Activated CD8-positive, alpha-beta T cell treated with anti-CD3 and anti-CD28 coated beads for 36 hours (primary cell): Measurements from ENCODE around the gene OR2T35. TPM values are rescaled to one million over a fixed set of nuclear protein-coding genes. Genes with fewer than 3 reads are reported as not detected.
"Not testable (repeated sequence)": the region's sequence is repeated elsewhere in the genome, so short reads cannot be mapped to it uniquely, and the experiment has no call there.

Source experiments
- ATAC-seq: fragments of 200-7000 bp; cut with Tn5 transposase; one replicate; pipeline ENCODE4 v1.10.0; 2021; ENCODE audit warnings: mild to moderate bottlenecking, moderate library complexity
- CTCF ChIA-PET: fragments of 350-600 bp; sonication (Branson Sonifier 250); formaldehyde crosslinking; loops from one replicate; lab custom pipeline; 2021; ENCODE audit warnings: antibody characterized with exemption; lab: Charles Lee
- POLR2A ChIA-PET: fragments of 350-600 bp; sonication (Branson Sonifier 250); formaldehyde crosslinking; loops from one replicate; lab custom pipeline; 2021; ENCODE audit warnings: antibody characterized with exemption; lab: Charles Lee
- DNase-seq: peaks from one replicate; pipeline ENCODE4 v3.0.0-alpha.2; 2020
- H3K27ac Mint-ChIP-seq: one replicate; pipeline ENCODE4 v1.8.0; 2021; ENCODE audit warnings: mild to moderate bottlenecking, mixed read lengths
- H3K27me3 Mint-ChIP-seq: one replicate; pipeline ENCODE4 v1.8.0; 2021; ENCODE audit warnings: mixed read lengths
- H3K36me3 Mint-ChIP-seq: one replicate; pipeline ENCODE4 v1.8.0; 2021; ENCODE audit warnings: low read depth, mixed read lengths
- H3K4me1 Mint-ChIP-seq: one replicate; pipeline ENCODE4 v1.8.0; 2021; ENCODE audit warnings: low read depth, mixed read lengths
- H3K4me3 Mint-ChIP-seq: one replicate; pipeline ENCODE4 v1.8.0; 2021; ENCODE audit warnings: mild to moderate bottlenecking, moderate library complexity, mixed read lengths
- H3K9me3 Mint-ChIP-seq: one replicate; pipeline ENCODE4 v1.8.0; 2021; ENCODE audit warnings: mixed read lengths
- intact Hi-C: fragments of 100-400 bp; cut with micrococcal nuclease; formaldehyde crosslinking; loops from one replicate; pipeline ENCODE4 v1.10.0; 2022
- total RNA-seq, 2 experiments: library from RNA; stranded (reverse); gene quantifications; one replicate each; pipeline ENCODE4 v1.2.3, GENCODE V29; 2021
- TF ChIP-seq, protein P1 (sequence below): fragments of 200-600 bp; IDR thresholded peaks from one replicate; pipeline ENCODE4 v1.8.0; 2022; ENCODE audit warnings: antibody characterized with exemption, mild to moderate bottlenecking

OR2T35 gene
- total RNA-seq, 2 experiments from 2014 or later: not detected

DNA sequence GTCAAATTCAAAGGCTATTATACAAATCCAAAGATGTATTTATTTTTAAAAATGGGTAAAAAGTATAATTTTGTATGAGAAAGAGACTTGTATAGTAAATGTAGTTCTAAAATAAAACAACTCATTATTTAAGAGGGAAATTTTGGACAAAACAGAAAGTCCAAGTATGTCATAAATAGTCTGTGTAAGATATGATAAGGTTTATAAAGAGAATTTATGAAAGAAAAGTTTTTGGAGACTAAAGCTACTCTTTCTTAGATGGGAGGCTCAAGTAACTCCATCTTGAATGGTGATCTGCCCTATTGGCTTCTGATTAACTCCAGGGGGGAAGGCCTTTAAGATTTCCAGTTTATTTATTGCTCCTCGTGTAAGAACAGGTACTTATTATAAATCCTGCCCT is 24.9 kb upstream of the OR2T35 start:
- Mint-ChIP-seq H3K4me1 (no peaks in the 10 kb centered on the region), H3K27ac (no peak overlapping the region), H3K36me3 (peaks cover 5% of the 10 kb centered on the region), H3K27me3 (no peaks in the 10 kb centered on the region), H3K4me3 (no peak overlapping the region), H3K9me3 (peaks cover 4% of the 10 kb centered on the region)
- ATAC-seq (no peak), DNase-seq (no peak)
- POLR2A ChIA-PET: no interaction called here
- intact Hi-C loops: no loop called here
- TF ChIP-seq, protein P1, sequence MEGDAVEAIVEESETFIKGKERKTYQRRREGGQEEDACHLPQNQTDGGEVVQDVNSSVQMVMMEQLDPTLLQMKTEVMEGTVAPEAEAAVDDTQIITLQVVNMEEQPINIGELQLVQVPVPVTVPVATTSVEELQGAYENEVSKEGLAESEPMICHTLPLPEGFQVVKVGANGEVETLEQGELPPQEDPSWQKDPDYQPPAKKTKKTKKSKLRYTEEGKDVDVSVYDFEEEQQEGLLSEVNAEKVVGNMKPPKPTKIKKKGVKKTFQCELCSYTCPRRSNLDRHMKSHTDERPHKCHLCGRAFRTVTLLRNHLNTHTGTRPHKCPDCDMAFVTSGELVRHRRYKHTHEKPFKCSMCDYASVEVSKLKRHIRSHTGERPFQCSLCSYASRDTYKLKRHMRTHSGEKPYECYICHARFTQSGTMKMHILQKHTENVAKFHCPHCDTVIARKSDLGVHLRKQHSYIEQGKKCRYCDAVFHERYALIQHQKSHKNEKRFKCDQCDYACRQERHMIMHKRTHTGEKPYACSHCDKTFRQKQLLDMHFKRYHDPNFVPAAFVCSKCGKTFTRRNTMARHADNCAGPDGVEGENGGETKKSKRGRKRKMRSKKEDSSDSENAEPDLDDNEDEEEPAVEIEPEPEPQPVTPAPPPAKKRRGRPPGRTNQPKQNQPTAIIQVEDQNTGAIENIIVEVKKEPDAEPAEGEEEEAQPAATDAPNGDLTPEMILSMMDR: no peak
- CTCF ChIA-PET: no interaction called here

DNA sequence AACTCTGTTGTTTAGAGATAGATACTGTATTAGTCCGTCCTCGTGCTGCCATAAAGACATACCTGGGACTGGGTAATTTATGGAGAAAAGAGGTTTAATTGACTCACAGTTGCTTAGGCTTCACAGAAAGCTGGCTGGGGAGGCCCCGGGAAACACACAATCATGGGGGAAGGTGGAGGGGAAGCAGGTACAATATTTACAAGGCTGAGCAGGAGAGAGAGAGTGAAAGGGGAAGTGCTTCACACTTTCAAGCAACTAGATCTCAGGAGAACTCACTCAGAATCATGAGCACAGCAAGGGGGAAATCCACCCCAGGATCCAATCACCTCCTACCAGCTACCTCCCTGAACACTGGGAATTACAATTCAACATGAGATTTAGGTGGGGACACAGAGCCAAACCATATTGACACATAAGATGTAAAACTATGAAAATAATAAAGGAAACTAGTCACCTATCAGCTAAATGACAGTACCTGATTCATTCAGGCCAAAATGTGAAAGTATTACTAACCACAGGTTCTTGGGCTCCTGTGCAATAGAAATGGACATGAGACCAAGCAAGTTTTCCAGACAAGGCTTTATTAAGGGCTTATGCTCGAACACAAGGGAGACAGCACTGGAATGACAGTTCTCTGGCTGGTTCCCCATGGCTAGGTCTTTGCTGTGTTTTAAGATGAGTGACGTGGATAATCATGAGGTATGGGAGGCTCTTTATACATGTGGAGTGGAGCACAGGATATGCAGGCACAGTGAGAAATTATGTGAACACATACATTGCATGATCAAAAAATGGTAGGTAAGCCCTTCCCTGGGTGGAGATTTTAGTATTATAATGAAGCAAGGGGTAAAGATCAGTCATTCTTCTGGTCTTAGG is 18.6 kb upstream of the OR2T35 start:
- ATAC-seq, DNase-seq, H3K27ac Mint-ChIP-seq, CTCF ChIA-PET, intact Hi-C loops, H3K4me3 Mint-ChIP-seq, POLR2A ChIA-PET, H3K36me3 Mint-ChIP-seq, H3K4me1 Mint-ChIP-seq, H3K9me3 Mint-ChIP-seq, H3K27me3 Mint-ChIP-seq: not testable (repeated sequence)

GRCh38 chr1:248656797-248657196 is 11.7 kb upstream of the OR2T35 start:
- H3K9me3 Mint-ChIP-seq, H3K27me3 Mint-ChIP-seq, POLR2A ChIA-PET, H3K4me1 Mint-ChIP-seq, intact Hi-C loops, ATAC-seq, CTCF ChIA-PET, H3K36me3 Mint-ChIP-seq, DNase-seq, H3K4me3 Mint-ChIP-seq, H3K27ac Mint-ChIP-seq: not testable (repeated sequence)

DNA sequence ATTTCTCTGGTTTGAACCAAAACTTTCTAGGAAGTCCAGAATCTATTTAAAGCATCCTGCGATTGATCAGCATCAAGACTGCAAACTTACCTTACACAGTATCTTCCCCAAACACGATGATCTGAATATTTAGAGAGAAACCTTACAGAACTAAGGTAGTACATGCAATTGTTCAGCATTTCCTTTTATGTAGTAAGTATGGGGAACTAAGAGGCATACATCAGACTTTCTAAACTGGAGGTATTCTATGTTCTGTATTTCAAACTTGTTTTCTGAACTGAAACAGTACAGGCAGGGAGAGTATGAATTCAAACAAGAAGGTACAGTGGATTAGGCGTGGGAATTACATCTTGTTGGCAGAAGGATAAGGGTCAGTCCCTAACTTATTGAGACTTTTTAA is 10.3 kb upstream of the OR2T35 start, which contains the start of gene OR2T27:
Gene OR2T27, minus strand, starts transcription at position 175 of the 400 bp plus-strand sequence. CDS start 4,644 bp downstream, outside the sequence.
- H3K27me3 Mint-ChIP-seq, POLR2A ChIA-PET, ATAC-seq, H3K4me1 Mint-ChIP-seq, H3K9me3 Mint-ChIP-seq, CTCF ChIA-PET, H3K4me3 Mint-ChIP-seq, DNase-seq, H3K27ac Mint-ChIP-seq, intact Hi-C loops, H3K36me3 Mint-ChIP-seq: not testable (repeated sequence)

DNA sequence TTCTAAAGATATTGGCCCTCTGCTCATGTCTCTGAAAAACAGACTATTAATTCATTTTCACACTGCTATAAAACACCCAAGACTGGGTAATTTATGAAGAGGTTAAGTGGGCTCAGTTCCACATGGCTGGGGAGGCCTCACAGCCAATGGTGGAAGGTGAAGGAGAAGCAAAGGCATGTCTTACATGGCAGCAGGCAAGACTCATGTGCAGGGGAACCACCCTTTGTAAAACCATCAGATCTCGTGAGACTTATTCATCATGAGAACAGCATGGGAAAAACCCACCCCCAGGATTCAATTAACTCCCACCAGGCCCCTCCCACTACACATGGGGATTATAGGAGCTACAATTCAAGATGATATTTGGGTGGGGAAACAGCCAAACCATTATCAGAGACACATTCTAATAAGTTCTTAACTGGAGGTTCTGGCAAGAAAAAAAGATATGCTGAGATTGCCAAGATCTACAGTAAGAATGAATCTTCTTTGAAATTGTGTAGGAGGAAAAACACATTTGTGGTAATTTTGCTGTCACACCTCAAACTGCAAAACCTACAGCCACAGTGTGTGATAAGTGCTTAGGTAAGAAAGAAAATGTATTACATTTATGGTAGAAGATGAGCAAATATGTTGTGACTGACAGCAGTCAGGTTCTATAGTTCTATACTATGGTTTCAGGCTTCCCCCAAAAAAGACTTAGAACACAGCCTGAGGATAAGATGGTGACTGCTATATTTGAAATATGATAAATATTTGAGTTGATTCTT is 3.9 kb upstream of the OR2T35 start:
- DNase-seq, H3K36me3 Mint-ChIP-seq, POLR2A ChIA-PET, H3K4me1 Mint-ChIP-seq, CTCF ChIA-PET, H3K27me3 Mint-ChIP-seq, intact Hi-C loops, H3K4me3 Mint-ChIP-seq, H3K27ac Mint-ChIP-seq, H3K9me3 Mint-ChIP-seq: not testable (repeated sequence)
- peak; percentile 30 for ATAC-seq

DNA sequence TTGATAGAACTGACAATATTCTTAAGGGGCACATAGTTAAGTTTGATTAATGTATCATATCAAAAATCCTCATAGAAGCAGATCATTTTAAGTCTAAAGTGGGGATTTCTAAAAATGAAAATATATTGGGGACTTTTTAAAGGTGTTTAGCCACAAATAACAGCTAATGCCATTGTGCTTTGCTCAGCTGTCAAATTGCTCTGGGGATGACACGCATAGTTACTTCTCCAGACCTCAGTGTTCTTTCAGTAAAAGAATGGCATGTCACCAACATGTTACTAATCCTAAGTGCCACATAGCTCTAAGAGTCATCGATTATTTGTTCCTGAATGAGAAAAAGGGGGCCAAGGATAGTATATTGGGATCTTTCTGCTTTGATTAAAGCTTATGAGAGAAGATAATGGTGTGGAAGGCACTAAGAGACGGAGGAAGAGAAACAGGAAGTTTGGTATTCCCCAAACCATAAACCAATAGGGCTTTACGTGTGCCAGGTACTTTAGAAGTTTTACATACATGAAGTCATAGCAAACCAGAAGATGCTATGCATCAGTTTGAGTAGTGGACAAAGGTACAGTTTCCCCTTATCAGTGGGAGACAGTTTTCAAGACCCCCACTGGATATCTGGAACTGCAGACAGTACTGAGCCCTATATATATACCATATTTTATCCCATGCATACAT is 2.0 kb downstream of the OR2T35 start:
- H3K27me3 Mint-ChIP-seq, H3K4me3 Mint-ChIP-seq, H3K27ac Mint-ChIP-seq, CTCF ChIA-PET, H3K9me3 Mint-ChIP-seq, H3K4me1 Mint-ChIP-seq, DNase-seq, ATAC-seq, intact Hi-C loops, POLR2A ChIA-PET, H3K36me3 Mint-ChIP-seq: not testable (repeated sequence)

DNA sequence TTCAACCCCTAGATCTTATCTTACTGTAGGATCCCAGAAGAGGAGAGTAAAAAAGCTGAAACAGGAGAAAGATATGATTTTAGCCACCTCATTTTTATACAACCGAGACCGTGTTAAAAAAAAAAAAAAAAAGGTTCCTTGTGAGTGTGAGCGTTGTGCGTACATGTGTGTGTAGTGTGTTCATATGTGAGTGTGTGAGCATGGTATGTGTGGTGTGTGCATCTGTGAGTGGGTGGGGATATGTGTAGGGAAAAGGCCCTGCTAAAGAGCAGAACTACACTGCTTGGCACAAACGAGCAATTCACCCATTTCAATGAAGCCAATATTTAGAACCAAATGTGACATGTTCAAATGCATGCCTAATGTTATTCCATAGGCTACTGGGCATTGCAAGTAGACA is 3.5 kb downstream of the OR2T35 start:
- H3K27me3 Mint-ChIP-seq, H3K27ac Mint-ChIP-seq, DNase-seq, intact Hi-C loops, H3K4me1 Mint-ChIP-seq, POLR2A ChIA-PET, H3K36me3 Mint-ChIP-seq, H3K9me3 Mint-ChIP-seq, CTCF ChIA-PET, ATAC-seq, H3K4me3 Mint-ChIP-seq: not testable (repeated sequence)

- POLR2A ChIA-PET, H3K9me3 Mint-ChIP-seq, ATAC-seq, H3K4me3 Mint-ChIP-seq, CTCF ChIA-PET, H3K36me3 Mint-ChIP-seq, H3K4me1 Mint-ChIP-seq, intact Hi-C loops, H3K27ac Mint-ChIP-seq, DNase-seq, H3K27me3 Mint-ChIP-seq: not testable (repeated sequence)
Measured at GRCh38 chr1:248640906-248641305, 4.2 kb downstream of the OR2T35 start.

DNA sequence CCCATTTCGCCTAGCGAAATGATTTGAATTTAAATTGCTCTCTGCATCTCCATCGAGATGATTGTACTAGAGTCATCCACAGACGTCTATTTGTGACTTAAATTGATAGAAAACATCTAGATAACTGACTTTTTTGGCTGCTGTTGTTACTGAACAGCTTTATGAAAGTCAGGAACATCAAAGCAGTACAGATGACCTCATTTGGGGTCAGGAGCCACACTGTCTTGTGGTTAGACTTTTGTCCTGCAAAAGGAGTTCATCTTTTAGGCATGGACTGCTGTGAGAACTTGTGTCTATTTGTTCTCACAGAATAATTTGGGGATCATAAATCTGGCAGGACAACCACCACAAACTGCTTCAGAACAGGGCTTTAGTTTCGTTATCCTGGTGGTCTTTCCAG is 5.4 kb downstream of the OR2T35 start:
- H3K4me1 Mint-ChIP-seq, H3K27me3 Mint-ChIP-seq, intact Hi-C loops, H3K9me3 Mint-ChIP-seq, CTCF ChIA-PET, DNase-seq, H3K27ac Mint-ChIP-seq, H3K36me3 Mint-ChIP-seq, POLR2A ChIA-PET, H3K4me3 Mint-ChIP-seq, ATAC-seq: not testable (repeated sequence)

DNA sequence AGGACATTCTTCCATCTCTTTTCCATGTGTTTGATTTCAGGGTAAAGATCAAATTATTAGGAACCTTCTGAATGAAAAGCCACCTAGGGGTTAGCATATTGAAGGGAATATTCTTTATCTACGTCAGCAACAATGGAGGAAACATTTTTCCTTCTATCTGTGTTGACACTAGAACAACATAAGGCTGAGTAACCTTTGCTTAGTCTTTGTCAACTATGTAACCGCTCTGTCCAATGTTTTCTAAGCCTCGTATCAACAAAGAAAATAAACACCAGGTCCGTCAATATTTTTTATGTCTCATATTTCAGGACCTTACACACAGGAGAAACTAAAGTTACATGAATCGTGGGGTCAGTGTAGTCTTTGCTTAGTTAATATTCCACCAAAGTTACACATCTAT is 8.5 kb downstream of the OR2T35 start:
- H3K36me3 Mint-ChIP-seq, CTCF ChIA-PET, ATAC-seq, H3K27ac Mint-ChIP-seq, H3K4me3 Mint-ChIP-seq, H3K4me1 Mint-ChIP-seq, H3K9me3 Mint-ChIP-seq, POLR2A ChIA-PET, DNase-seq, H3K27me3 Mint-ChIP-seq, intact Hi-C loops: not testable (repeated sequence)
